Measurements from ENCODE around the gene UBE2D2.

UBE2D2 gene

GRCh38 chr5:139676951-139677735 lies 116.0 kb downstream of the UBE2D2 start:
- no peak for DNase-seq (ENCODE audit: low read depth)

All from fibroblast of gingiva (primary cell).